Measurements from ENCODE around the gene AGAP2.

AGAP2 gene

DNA sequence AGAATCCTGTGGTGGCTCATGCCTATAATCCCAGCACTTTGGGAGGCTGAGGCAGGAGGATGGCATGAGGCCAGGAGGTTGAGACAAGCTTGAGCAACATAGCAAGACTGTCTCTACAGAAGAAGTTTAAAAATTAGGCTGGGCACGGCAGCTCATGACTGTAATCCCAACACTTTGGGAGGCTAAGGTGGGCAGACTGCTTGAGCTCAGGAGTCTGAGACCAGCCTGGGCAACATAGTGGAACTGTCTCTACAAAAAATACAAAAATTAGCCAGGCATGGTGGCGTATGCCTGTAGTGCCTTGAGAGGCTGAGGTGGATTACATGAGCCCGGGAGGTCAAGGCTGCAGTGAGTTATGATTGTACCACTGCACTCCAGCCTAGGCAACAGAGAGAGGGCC lies 29.3 kb upstream of the AGAP2 start:
- no peak for DNase-seq (ENCODE audit: low read depth in 2 of 2)

DNA sequence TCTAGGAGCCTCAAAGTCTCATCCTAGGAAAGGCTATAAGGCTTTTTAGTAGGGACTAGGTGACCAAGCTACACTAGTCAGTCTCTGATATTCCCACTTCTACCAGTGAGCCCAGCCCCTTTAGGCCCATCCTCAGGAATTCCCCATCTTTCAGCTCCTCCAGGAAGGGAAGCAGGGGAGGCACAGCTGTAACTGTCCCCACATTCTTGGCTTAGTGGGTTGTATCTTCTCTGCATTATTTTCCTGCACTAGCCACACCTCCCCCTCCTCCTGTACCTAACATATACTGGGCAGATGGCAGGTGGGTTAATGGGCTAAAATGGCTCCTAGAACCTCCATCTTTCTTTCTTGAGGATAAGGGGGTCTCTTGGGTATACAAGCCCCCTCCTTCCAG lies 28.8 kb upstream of the AGAP2 start:
- DNase-seq (ENCODE audit: low read depth in 2 of 2): no peak

DNA sequence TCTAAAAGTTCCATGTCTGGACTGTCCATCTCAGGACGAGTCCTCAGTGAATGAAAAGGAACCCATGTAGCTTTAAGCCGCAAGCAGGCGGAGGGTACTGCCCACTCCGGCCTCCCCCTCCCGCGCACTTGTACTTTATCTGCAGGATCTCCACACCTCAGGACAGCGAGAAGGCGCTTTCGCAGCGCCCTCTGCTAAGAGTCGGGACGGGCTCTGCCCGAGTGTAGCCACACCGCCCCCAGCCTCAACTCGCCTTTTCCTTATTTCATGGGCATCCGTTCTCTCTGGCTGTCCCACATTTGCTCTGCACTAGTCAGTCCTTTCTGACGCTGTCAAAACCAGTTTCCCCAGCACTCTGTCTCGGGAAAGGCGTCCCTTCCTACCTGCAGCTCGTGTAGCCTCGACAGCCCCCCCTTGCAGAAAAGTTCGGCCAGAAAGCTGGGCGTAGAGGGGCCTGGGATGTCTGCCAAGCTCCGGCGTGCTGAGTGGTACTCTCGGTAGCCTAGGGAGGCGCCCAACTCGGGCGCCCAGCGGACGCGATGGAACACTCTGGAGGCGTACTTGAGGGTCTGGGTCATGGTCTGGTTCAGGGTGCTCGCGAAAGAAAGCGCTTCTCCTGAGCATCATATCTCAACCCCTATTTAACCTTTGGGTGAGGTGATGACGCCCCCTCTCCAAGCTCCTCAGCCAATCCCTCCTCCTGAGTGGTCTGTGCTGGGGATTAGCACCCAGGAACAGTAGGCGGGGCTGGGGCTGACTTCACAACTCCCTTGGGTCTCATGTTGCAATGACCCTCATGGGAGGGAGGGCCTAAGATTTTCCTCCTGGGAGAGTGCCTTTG lies 28.1 kb upstream of the AGAP2 start, which contains the start of gene CYP27B1:
Gene CYP27B1 (minus strand): TSS at position 615 of the 841 bp plus-strand sequence. CDS start 37 bp downstream, at position 578.
- no peak for DNase-seq (ENCODE audit: low read depth in 2 of 2)

DNA sequence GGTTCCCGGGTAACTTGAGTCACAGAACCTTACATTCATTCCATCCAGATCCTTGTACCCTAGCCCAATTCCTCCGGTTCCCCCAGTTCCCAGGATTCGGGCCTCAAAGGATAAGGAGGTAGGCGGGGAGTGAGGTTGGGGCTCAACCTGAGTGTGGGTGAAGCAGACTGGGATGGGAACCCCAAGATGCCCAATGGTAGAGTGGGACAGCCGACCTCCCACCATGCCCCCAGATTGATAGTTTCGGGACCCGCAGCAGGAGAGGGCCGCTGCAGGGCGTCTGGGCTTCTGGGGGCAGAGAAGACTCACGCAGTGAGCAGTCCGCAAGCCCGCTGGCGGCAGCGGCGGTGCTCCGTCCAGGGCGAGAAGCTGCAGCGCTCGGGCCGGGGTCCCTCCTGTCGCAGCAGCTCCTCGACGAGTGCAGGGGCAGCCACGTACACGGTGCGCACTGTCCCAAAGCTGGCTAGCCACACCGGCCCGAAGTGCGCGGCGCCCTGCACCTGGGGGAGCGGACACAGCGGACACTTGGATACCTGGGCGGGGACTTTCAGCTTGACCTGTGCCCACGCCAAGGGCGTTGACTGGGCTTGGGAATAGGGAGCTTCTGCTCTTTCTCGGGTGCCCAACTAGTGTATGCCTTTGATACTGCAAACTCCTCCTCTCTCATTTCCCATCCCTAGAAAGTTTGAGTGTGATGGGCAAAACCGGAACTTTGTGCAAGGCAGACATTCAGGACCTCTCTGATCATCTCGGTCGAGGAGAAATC lies 27.3 kb upstream of the AGAP2 start:
- DNase-seq (ENCODE audit: low read depth in 2 of 2): no peak

DNA sequence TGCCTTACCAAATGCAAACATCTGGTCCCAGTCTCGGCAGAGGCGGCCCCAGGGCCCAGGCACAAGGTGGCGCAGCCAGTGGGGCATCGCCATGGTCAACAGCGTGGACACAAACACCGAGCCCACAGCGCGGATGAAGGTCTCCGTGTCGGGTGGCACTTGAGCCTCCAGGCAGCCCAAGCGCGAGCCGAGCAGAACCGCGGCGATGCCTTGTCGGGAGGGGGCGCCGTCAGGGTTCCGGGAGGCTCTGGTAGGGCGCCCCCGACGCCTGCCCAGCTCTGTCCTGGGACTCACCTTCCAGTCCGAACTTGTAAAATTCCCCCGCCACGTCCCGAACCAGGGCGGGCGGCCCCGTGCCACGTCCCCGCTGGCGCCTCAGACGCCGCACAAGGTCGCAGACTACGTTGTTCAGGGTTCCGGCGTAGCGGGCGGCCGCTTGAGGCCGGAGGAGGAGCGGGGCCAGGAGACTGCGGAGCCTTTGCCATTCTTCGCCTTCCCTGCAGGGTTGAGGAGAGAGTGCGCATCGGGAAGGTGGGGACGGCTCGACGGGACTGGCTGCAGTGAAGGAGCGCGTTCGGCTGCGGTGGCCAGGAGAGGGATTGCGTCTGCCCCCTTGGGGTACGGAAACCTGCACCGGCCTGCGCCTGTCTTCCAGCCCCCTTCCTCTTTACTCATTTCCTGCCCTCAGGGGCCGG lies 26.6 kb upstream of the AGAP2 start:
- no peak for DNase-seq (ENCODE audit: low read depth in 2 of 2)

DNA sequence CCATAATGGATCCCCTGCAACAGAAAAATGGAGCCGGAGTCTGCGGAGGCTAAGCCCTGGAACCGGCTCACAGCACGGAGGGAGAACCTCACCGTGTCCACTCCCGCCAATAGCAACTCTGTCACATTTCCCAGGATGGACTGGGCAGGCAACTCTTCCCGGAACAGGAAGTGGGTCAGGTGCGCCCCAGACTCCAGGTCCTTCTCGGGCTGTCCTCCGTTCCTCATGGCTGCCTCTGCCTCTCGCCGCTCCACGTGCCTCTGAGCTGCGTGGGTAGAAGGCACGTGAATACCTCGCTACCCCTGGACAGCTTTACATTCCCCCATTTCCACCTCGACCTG lies 26.1 kb upstream of the AGAP2 start:
- DNase-seq (ENCODE audit: low read depth in 2 of 2): no peak

DNA sequence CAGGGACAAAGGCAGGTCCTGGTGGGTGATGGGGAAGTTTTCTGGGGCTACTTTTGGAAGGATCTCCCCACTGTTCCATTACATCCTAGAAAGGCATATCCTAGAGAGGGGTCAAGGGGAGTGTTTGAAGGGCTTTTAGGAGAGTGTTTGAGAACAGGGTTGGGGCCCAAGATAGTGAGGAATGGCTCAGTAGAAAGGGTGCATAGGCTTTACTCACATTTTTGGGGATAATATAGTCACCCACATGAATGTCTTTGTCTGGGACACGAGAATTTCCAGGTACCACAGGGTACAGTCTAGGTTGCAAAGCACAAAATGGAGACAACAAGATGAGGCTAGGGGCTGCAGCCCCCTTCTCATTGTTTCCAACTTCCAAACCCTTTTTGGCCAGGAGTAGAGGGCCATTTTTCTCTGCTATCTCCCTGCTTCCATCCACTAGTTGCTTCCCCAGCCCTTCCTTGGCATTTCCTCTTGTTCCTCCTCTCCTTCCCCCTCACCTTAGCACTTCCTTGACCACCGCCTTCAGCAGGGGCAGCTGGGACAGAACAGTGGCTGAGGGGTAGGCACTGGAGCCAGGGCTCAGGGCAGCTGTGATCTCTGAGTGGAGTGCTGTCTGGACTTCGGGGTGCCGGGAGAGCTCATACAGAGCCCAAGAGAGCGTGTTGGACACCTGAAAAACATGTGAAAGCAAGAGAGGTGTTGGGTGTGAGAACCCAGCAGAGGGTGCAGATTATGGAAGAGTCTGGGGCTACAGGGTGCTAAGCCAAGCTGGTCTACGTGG lies 25.5 kb upstream of the AGAP2 start:
- DNase-seq (ENCODE audit: low read depth in 2 of 2): no peak

DNA sequence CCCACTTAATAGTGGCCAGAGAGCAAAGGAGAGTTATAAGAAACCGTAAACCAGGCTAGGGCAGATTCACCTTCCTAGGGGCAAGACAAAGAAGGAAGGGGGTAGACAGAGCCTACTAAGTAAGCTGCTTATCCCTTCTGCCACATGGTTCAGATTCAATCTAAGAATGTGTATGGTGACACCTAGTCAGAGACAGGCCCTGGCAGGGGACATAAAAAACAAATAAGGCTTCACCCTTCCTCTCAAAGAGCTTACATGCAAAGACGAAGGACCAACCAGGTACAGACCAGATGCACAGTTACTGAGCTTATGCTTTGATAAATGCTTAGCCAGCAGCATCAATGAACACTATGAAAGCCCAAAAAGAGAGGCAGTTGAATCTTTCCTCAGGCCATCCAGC lies 23.9 kb upstream of the AGAP2 start:
- DNase-seq (ENCODE audit: low read depth in 2 of 2): no peak

DNA sequence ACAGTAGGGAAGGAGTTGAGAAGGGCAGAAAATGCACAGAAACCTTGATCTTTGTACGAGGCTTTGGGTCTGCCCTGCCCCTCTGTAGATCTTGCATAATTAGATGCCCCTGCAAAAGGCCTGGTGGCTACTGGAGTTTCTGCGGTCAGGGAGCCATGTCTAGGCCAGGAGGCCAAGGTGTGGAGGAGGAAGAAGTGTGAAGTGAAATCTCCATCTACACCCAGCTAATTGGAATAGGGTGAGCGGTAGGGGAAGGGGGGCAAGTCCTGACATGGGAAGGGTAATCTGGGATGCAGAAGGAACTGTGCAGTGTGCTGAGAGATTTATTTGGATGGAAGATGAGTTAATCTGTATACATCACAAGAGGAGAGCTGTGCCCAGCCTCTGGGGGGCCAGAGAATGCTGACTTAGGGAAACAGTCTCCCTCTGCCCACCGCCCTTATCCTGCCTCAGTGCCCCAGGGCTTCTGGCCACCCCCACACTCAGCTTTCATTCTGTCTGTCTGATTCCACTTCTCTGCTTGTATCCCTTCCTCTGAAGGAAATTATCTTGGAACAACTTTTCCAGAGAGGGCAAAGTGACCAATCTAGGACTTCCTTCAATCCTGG lies 23.0 kb upstream of the AGAP2 start:
- no peak for DNase-seq (ENCODE audit: low read depth in 2 of 2)

DNA sequence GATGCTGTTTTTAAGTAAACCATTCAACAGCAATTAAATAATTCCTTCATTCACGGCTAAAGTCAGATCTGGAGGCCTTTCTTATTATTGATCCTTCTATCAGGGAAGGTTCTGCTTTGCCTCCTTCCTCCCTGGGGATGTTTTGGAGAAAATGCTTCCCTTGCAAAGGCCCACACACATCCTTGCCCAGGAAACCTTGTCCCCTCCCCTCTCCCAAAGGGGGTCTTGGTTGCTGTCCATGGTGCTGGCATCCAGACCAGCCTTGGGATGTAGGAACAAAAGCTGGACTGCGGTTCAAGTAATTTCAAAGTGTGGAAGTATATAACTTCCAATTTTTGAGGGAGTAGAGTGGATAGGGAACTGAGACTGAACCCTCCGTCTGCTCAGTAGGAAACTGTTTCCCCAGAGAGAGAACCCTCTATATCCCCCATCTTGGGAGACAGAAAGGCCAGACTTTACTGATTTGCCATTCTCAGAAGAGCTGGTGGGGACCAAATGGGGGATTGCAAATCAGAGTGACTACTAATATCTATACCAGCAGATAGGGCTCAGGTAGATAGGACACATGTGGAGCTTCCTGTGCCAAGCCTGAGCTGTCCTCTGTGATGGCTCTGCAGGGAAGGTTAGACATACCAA lies 21.9 kb upstream of the AGAP2 start:
- no peak for DNase-seq (ENCODE audit: low read depth in 2 of 2)

DNA sequence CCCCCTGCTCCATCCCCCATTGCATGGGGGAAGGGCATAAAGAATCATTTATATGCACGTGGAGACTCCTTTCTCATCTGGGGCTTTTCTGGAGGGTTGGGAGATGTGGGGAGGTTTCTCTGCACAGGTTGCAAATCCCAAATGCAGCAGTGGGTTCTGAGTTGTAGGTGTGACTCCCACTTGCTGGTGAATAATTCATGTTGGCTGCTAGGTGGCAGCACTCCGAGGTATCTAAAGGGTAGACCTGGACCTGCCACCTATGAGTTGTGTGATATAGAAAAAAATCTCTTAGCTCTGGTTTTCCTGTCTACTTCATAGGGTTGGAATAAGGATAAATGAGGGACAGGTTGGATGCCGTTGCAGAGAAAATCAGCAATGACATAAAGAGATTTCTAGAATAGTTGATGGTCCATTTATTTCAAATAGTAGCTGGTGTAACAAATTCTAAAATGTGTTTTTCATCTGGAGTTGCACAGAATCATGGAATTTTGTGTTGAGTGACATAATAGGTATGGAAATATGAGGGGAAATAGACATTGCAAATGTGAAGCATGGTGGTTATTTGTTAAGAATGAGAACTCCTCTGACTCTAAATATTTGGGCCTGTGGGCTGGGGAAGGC lies 20.9 kb upstream of the AGAP2 start:
- DNase-seq (ENCODE audit: low read depth in 2 of 2): no peak

DNA sequence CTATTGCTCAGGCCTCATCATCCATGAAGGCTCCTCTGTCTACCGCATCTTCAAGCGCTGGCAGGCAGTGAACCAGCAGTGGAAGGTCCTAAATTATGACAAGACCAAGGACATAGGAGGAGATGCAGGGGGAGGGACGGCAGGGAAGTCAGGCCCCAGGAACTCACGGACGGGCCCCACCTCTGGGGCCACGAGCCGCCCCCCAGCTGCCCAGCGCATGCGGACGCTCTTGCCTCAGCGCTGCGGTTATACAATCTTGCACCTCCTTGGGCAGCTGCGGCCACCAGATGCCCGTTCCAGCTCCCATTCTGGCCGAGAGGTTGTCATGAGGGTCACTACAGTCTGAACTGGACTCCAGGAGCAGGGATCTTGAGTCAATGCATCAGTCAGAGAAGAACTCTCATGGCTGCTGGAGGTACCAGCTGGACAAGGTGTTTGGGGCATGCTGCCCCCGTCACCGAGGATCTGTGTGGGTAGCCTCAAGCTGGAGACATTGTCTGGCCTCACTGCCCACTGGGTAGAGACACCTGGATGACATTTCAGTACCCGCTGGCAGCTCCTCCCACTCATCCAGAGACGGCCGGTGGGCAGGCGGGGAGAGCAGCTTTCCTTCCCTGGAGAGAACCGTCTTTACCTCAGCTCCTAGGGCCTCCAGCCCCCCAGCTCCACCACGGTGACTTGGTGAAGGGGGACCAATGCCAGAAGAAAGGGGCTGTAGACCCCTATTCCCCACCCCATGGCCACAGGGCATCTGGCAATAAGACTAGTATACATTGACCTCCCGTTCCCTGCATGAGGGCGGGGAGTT lies 20.2 kb upstream of the AGAP2 start:
- no peak for DNase-seq (ENCODE audit: low read depth in 2 of 2)

DNA sequence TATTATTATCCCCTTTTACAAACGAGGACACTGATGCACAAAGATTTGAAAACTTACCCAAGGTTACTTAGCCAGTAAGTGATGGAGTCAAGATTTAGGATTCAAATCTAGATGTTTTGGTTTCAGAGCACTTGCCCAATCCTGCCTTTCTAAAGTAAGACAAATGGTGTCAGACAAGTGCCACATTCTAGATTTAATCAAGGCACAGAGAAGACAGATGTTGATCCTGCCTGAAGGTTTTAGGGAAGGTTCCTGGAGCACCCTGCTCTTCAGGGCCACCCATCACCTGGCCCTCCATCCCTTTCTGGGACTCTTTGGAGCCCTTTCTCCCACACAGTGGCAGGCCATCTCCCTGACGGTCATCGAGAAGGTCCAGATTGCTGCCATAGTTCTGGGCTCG lies 19.2 kb upstream of the AGAP2 start:
- no peak for DNase-seq (ENCODE audit: low read depth in 2 of 2)

DNA sequence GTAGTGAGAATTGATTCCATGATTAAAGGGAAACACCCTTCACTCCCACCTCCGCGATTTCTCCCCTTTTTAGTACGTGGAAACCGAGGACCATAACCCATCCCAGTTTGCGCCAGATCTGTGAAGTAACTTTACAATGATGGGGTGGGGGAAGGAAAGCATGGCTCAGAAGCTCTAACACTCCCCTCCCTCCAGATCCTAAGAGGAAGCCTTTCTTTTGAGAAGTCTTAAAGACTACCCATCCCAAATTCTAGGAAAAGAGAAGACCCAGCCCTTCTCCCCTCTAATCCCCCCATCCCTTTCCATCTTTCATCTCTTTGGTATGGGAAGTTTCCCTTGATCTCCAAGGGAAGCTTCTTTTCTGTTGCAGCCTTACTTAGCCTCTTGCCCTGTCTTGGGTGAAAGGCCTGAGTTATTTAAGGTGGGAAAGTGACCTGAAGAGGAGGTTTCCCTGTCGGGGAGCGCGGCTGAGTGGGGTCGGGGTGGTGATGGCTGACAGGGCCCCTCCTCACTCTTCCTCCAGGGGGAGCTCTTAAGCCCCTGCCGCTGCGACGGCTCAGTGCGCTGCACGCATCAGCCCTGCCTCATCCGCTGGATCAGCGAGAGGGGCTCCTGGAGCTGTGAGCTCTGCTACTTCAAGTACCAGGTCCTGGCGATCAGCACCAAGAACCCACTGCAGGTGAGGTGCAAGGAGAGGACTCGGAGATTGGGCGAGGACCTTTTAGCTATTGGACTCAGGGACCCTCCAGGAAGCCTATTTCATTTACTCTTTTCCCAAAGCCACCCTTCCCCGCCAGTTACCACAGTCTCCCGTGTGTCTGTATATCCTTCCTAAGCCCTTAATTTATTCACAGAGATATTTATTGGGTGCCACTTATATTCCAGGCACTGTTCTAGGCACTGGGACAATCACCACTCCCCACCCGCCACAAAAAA lies 18.1 kb upstream of the AGAP2 start:
- peak in 1 of 2 donors; percentile 65 for DNase-seq (ENCODE audit: low read depth in 2 of 2)

DNA sequence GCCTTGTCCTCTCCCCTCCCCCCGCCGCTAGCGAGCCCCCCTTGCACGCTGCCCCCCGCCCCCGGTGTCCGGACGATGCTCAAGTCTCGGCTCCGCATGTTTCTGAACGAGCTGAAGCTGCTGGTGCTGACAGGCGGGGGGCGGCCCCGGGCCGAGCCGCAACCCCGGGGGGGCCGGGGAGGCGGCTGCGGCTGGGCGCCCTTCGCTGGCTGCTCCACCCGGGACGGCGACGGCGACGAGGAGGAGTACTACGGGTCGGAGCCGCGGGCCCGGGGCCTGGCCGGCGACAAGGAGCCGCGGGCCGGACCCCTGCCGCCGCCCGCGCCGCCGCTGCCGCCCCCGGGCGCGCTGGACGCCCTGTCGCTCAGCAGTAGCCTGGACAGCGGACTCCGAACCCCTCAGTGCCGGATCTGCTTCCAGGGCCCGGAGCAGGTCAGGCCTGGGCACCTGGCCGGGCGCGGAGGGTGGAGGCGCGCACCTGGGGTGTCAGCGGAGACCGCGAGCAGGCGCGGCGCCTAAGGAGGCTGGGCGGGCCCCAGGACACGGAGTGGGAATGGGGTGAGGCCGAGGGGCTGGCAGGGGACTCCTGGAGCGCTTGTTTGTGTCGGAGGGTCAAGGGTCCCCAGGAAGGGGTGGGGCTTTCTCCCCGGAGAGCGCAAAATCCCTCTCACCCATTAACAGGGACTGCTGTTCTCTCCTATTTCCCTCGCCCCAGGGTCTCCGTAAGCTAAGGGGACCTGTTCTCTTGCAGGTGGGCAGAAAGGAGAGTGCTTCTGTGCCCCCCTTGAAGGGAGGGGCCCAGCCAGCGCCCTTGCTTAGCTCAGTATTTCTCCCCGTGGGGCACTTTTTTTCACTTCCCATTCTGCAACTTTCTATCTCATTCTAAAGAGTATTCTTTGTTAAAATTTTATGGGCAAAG lies 17.2 kb upstream of the AGAP2 start:
- no peak for DNase-seq (ENCODE audit: low read depth in 2 of 2)

DNA sequence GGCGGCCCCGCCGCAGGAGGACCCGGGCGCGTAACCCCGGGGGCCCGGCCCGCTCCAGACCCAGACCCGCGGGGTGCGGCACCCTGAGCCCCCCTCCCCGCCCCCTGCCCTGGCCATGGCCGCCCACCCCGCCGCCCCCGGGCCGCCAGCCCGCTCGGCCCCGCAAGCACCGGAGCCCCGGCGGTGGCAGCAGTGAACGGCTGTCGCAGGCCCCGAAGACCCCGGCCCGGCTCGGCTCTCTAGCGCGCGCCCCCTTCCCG lies 16.6 kb upstream of the AGAP2 start:
- no peak for DNase-seq (ENCODE audit: low read depth in 2 of 2)

DNA sequence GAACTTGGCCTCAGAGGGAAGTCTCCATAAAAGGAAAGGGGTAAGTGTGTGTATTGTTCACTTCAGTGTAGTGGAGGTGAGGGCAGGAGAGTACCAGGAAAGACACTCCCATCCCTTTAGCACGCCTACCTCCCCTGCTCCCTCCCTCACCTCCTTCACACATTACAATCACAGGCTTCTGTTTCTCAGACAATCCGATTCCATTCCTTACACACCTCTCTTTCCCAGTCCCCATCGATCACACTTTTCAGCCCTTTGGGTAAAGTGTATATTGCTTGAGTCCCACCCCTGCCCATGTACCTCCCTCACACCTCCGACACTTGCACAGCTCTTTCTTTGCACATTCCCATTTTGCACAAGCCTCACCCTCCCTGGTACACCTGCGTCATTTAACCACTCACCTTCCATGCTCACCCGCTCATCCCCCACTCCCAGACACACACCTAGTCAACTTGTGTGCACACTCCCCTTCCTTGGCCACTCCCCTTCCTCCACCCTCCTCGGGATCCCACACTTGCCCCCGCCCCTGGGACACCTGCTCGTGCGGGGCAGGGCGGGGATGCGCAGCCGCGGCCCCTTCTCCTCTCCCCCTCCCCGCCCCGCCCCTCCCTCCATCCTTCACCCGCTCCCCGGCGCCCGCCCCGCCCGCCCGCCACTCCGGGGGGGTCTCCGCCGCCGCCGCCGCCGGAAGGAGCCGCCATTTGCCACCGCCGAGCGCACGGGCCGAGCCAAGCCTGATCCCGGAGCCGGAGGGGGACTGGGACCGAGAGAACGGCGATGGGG lies 16.1 kb upstream of the AGAP2 start, which contains the start of gene MARCHF9:
Gene MARCHF9 (plus strand): TSS at position 693 of the 783 bp plus-strand sequence. CDS start 426 bp downstream, outside the sequence.
- DNase-seq (ENCODE audit: low read depth in 2 of 2): peak; percentile 67 to 81

Measured in stimulated activated CD4-positive, alpha-beta T cell treated with anti-CD3 and anti-CD28 coated beads, Interleukin-15, amount 100 ng/mL, for 48 hours (primary cell).